HG02943 (cell line): Measurements from ENCODE around the gene CHD2.

Source experiments
- ATAC-seq: cut with Tn5 transposase; IDR thresholded peaks from one replicate; pipeline ENCODE4 v1.9.1; 2021; ENCODE audit warnings: mild to moderate bottlenecking, low read depth, moderate library complexity; ENCODE audit not compliant: unreplicated experiment

Gene CHD2

GRCh38 chr15:93076875-93077274, 176.8 kb downstream of the CHD2 start:
- no peak for ATAC-seq
